Activated naive CD4-positive, alpha-beta T cell treated with anti-CD3 and anti-CD28 coated beads for 36 hours (primary cell): ENCODE data around the gene PLAU. TPM values are rescaled to one million over a fixed set of nuclear protein-coding genes. Genes with fewer than 3 reads are reported as not detected.
A peak's percentile ranks its signal among the peaks of the same experiment; 100 is the strongest.
"Not testable (repeated sequence)": the region's sequence is repeated elsewhere in the genome, so short reads cannot be mapped to it uniquely, and the experiment has no call there.

ENCODE experiments used
- CTCF ChIA-PET: fragments of 350-600 bp; sonication (Branson Sonifier 250); formaldehyde crosslinking; loops from one replicate; lab custom pipeline; 2021; ENCODE audit warnings: antibody characterized with exemption; lab: Charles Lee
- DNase-seq: peaks from one replicate; pipeline ENCODE4 v3.0.0-alpha.2; 2020
- H3K27ac Mint-ChIP-seq: one replicate; pipeline ENCODE4 v1.8.0; 2021; ENCODE audit warnings: mild to moderate bottlenecking, mixed read lengths
- H3K27me3 Mint-ChIP-seq: one replicate; pipeline ENCODE4 v1.8.0; 2021; ENCODE audit warnings: low read depth, mixed read lengths
- H3K36me3 Mint-ChIP-seq: one replicate; pipeline ENCODE4 v1.8.0; 2021; ENCODE audit warnings: low read depth, mixed read lengths
- H3K4me1 Mint-ChIP-seq: one replicate; pipeline ENCODE4 v1.8.0; 2021; ENCODE audit warnings: low read depth, mixed read lengths
- H3K4me3 Mint-ChIP-seq: one replicate; pipeline ENCODE4 v1.8.0; 2021; ENCODE audit warnings: mild to moderate bottlenecking, moderate library complexity, mixed read lengths
- H3K9me3 Mint-ChIP-seq: one replicate; pipeline ENCODE4 v1.8.0; 2021; ENCODE audit warnings: mixed read lengths
- intact Hi-C: fragments of 100-400 bp; cut with micrococcal nuclease; formaldehyde crosslinking; loops from one replicate; pipeline ENCODE4 v1.15.1; 2023
- total RNA-seq, 2 experiments: library from RNA; stranded (reverse); gene quantifications; one replicate each; pipeline ENCODE4 v1.2.3, GENCODE V29; 2021

PLAU gene
- total RNA-seq, 2 experiments from 2014 or later = 0.26 to 0.27 TPM

DNA sequence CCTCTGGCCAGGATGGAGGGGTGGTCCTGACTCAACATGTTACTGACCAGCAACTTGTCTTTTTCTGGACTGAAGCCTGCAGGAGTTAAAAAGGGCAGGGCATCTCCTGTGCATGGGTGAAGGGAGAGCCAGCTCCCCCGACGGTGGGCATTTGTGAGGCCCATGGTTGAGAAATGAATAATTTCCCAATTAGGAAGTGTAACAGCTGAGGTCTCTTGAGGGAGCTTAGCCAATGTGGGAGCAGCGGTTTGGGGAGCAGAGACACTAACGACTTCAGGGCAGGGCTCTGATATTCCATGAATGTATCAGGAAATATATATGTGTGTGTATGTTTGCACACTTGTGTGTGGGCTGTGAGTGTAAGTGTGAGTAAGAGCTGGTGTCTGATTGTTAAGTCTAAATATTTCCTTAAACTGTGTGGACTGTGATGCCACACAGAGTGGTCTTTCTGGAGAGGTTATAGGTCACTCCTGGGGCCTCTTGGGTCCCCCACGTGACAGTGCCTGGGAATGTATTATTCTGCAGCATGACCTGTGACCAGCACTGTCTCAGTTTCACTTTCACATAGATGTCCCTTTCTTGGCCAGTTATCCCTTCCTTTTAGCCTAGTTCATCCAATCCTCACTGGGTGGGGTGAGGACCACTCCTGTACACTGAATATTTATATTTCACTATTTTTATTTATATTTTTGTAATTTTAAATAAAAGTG lies 6.0 kb downstream of the PLAU start:
- H3K9me3 Mint-ChIP-seq = peaks cover 4% of the 10 kb centered on the region
- H3K4me3 Mint-ChIP-seq = no peak overlapping the region
- DNase-seq = no peak
- peaks cover 13% of the 10 kb centered on the region for H3K4me1 Mint-ChIP-seq
- H3K27ac Mint-ChIP-seq = no peak overlapping the region
- H3K27me3 Mint-ChIP-seq = peaks cover 14% of the 10 kb centered on the region
- intact Hi-C loops = no loop called here
- CTCF ChIA-PET = interaction anchor here (0.7 to 3.9 kb wide), 2 partner anchors 24 to 49 kb away, joined by 3 to 21 read pairs; no protein-coding TSS in a partner anchor
- no peaks in the 10 kb centered on the region for H3K36me3 Mint-ChIP-seq

DNA sequence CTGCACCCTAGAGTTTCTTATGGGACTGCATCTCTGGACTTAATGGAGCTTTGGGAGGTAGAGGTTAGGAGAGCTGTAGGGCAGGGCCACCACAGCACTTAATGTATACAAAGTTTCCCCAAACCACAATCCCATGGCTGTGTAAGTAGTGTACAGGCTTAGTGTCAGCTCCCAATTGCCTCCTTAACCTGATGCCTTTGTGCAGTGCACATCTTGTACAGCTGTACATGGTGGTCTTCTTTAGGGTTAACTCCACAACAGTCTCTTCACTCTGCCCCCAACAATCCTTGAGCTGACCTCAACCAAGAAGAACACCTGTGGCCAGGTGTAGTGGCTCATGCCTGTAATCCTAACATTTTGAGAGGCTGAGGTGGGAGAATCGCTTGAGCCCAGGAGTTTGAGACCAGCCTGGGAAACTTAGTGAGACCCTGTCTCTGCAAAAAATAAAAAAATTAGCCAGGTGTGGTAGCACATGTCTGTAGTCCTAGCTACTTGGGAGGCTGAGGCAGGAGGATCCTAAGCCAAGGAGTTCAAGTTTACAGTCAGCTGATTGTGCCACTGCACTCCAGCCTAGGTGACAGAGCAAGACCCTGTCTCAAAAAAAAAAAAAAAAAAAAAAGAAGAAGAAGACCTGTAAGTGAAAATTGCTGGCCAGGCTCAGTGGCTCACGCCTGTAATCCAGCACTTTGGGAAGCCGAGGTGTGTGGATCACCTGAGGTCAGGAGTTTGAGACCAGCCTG lies 6.8 kb downstream of the PLAU start:
- H3K4me1 Mint-ChIP-seq = peaks cover 21% of the 10 kb centered on the region
- no peak overlapping the region for H3K27ac Mint-ChIP-seq
- H3K4me3 Mint-ChIP-seq = no peak overlapping the region
- intact Hi-C loops = no loop called here
- no peaks in the 10 kb centered on the region for H3K36me3 Mint-ChIP-seq
- peaks cover 4% of the 10 kb centered on the region for H3K9me3 Mint-ChIP-seq
- no peak for DNase-seq
- CTCF ChIA-PET = interaction anchor here (0.6 to 3.9 kb wide), 6 partner anchors 11 to 131 kb away, joined by 3 to 21 read pairs (median 3); no protein-coding TSS in a partner anchor
- H3K27me3 Mint-ChIP-seq = peaks cover 10% of the 10 kb centered on the region

DNA sequence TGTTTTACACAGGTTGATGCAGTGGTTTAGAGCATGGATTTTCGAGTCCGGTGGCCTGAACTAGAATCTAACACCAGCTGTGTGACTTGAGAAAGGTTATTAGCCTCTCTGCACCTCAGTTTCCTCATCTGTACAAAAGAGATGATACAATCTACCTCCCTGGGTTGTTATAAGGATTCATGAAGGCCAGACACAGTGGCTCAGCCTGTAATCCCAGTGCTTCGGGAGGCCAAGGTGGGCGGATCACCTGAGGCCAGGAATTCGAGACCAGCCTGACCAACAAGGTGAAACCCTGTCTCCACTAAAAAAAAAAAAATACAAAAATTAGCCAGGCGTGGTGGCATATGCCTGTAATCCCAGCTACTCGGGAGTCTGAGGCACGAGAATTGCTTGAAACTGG lies 8.5 kb downstream of the PLAU start:
- DNase-seq, H3K36me3 Mint-ChIP-seq, intact Hi-C loops, H3K9me3 Mint-ChIP-seq, H3K27ac Mint-ChIP-seq, H3K4me3 Mint-ChIP-seq: not testable (repeated sequence)
- peaks cover 23% of the 10 kb centered on the region for H3K4me1 Mint-ChIP-seq
- CTCF ChIA-PET = interaction anchor here (0.6 to 2.2 kb wide), 5 partner anchors 20 to 1249 kb away, joined by 3 to 7 read pairs (median 4); no protein-coding TSS in a partner anchor
- peaks cover 17% of the 10 kb centered on the region for H3K27me3 Mint-ChIP-seq

DNA sequence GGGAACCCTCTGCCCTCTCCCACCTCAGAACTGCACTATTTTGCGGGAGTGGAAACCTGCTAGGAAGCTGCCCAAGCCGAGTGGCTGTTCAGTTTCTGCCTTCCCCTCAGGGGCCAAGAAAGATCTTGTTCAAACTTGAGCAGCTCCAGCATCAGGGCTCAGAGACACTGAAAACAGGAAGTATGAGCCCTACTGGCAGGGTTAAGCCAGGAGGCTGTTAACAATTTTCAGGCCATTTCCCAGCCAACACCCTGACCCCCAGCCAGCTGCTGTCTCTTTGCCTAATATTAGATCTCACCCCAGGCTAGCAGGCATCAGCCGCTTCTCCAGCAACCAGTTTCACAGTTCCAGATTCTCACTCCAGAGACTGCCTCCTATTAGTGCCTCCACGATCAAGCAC lies 9.2 kb downstream of the PLAU start:
- H3K4me1 Mint-ChIP-seq = peaks cover 23% of the 10 kb centered on the region
- H3K36me3 Mint-ChIP-seq = no peaks in the 10 kb centered on the region
- intact Hi-C loops = no loop called here
- no peak for DNase-seq
- H3K4me3 Mint-ChIP-seq = no peak overlapping the region
- peaks cover 4% of the 10 kb centered on the region for H3K9me3 Mint-ChIP-seq
- peaks cover 21% of the 10 kb centered on the region for H3K27me3 Mint-ChIP-seq
- CTCF ChIA-PET = interaction anchor here (0.6 to 2.2 kb wide), 4 partner anchors 20 to 1250 kb away, joined by 3 to 7 read pairs (median 4); no protein-coding TSS in a partner anchor
- no peak overlapping the region for H3K27ac Mint-ChIP-seq

DNA sequence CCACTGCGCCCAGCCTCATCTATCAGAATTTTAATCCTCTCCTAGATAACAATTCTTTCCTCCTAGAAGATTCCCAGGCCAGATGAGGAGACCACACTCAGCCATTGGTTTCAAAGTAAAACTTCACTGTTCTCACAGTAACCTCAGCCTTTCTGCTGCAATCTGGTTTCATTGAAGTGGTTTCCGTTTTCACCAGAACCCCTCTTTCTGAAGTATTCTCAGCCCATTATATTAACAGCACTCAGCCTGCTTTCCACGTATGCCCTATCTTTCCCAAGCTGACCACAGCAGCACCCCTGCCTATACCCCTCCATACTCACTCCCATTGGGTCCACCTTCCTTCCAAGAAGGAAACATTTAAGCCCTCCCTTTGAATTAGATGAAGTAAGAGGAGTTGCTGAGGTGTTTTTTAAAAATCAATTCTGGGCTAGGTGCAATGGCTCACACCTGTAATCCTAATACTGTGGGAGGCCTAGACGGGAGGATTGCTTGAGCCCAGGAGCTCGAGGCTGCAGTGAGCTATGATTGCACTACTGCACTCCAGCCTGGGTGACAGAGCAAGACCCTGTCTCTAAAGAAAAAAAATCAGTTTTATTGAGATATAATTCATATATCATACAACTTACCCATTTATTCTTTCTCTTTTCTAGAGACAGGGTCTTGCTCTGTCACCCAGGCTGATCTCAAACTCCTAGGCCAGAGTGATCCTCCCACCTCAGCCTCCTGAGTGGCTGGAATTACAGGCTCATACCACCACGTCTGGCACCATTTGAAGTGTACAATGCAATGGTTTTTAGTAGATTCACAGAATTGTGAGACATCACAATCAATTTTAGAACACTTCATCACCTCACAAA lies 11.3 kb downstream of the PLAU start:
- no peak overlapping the region for H3K27ac Mint-ChIP-seq
- no peak overlapping the region for H3K4me3 Mint-ChIP-seq
- CTCF ChIA-PET = interaction anchor here (0.6 kb wide), 1 partner anchor 1586 kb away, joined by 3 read pairs; no protein-coding TSS in a partner anchor
- peaks cover 23% of the 10 kb centered on the region for H3K4me1 Mint-ChIP-seq
- no peaks in the 10 kb centered on the region for H3K36me3 Mint-ChIP-seq
- H3K9me3 Mint-ChIP-seq = peaks cover 4% of the 10 kb centered on the region
- intact Hi-C loops = loop anchor here (1.0 kb wide), 2 partner anchors 10 to 13 kb away; no protein-coding TSS in a partner anchor
- peaks cover 23% of the 10 kb centered on the region for H3K27me3 Mint-ChIP-seq
- peak; percentile 17 for DNase-seq

DNA sequence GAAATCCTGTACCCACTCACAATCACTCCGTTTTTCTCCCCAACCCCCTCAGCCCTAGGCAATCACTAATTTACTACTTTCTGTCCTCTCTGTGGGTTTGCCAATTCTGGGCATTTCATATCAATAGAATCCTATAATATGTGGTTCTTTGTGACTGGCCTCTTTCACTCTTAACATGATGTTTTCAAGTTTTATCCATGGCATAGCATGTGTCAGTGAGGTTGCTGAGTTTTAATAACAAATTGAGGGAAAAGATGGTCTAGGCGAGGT lies 11.9 kb downstream of the PLAU start:
- Mint-ChIP-seq H3K27ac (no peak overlapping the region), H3K9me3 (peaks cover 4% of the 10 kb centered on the region), H3K36me3 (no peaks in the 10 kb centered on the region), H3K4me1 (peaks cover 23% of the 10 kb centered on the region), H3K27me3 (peaks cover 23% of the 10 kb centered on the region), H3K4me3 (no peak overlapping the region)
- CTCF ChIA-PET = interaction anchor here (0.6 kb wide), 1 partner anchor 1586 kb away, joined by 3 read pairs; no protein-coding TSS in a partner anchor
- no peak for DNase-seq
- intact Hi-C loops = loop anchor here (1.0 kb wide), 2 partner anchors 10 to 13 kb away; no protein-coding TSS in a partner anchor

DNA sequence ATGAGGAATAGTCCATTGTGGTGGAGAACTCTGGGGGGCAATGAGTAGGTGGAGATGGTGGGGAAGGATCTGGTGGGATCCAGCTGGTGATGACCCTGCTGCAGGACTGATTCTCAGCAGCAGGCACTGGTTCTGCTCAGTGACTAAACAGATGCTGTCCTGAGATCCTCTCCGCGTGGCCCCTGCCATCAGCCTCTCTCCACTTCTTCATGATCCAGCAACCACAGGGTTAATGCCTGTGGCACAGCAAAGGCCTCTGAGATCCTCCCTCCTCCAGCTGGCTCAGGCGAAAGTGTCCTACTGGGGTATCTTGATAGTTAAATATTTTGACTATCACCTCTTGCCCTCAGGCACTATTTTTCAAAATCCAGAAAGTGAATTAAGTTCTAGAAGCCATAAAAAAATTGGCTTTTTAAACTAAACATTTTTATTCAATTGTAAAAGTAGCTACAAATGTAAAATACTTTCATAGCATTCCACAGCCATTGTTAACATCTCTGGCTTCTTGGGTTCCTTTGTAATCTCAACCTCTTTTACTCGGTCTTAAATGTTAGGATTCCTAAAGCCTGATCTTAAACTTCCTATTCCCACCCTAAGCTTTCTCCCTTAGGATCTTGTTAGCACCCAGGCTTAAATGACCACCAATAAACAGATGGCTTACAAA lies 13.1 kb downstream of the PLAU start:
- Mint-ChIP-seq H3K36me3 (no peaks in the 10 kb centered on the region), H3K4me3 (no peak overlapping the region), H3K27ac (no peak overlapping the region), H3K4me1 (peaks cover 23% of the 10 kb centered on the region), H3K27me3 (peaks cover 25% of the 10 kb centered on the region), H3K9me3 (no peaks in the 10 kb centered on the region)
- intact Hi-C loops = no loop called here
- DNase-seq = no peak
- CTCF ChIA-PET = interaction anchor here (0.9 kb wide), 1 partner anchor 38 kb away, joined by 8 read pairs; no protein-coding TSS in a partner anchor

DNA sequence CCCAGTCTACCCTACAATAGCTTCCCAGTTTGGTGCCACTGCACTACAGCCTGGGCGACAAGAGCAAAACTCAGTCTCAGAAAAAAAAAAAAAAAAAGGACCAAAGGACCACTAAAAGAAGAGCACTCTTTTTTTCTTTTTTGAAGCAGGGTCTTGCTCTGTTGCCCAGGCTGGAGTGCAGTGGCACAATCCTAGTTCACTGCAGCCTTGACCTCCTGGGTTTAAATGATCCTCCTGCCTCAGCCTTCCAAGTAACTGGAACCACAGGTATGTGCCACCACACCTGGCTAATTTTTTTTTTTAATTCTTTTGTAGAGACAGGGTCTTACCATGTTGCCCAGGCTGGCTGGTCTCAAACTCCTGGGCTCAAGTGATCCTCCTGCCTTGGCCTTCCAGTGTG lies 14.0 kb downstream of the PLAU start:
- peaks cover 28% of the 10 kb centered on the region for H3K27me3 Mint-ChIP-seq
- no peak for DNase-seq
- no peak overlapping the region for H3K4me3 Mint-ChIP-seq
- intact Hi-C loops = no loop called here
- H3K36me3 Mint-ChIP-seq = no peaks in the 10 kb centered on the region
- H3K27ac Mint-ChIP-seq = no peak overlapping the region
- H3K4me1 Mint-ChIP-seq = peaks cover 21% of the 10 kb centered on the region
- H3K9me3 Mint-ChIP-seq = no peaks in the 10 kb centered on the region
- CTCF ChIA-PET = interaction anchor here (0.9 kb wide), 1 partner anchor 39 kb away, joined by 8 read pairs; no protein-coding TSS in a partner anchor

DNA sequence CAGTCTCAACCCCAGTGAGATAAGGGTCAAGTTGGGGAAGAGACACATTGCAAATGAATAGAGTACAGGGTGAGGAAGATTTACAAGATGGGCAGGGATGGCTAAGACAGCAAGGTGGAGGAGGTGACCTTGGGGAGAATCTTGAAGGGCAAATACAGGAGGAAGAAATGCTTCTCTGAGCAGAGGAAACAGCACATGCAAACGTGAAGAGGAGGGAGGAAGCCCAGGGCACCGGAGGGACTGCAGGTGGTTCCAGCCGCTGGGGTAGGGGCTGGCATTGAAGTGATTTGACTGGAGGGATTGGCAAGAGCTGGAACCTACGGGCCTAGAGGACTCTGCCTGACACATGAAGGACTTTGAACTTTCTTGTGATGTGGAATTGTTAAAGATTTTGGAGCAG lies 14.6 kb downstream of the PLAU start:
- Mint-ChIP-seq H3K9me3 (no peaks in the 10 kb centered on the region), H3K27ac (no peak overlapping the region), H3K36me3 (no peaks in the 10 kb centered on the region), H3K4me1 (peaks cover 17% of the 10 kb centered on the region), H3K4me3 (no peak overlapping the region), H3K27me3 (peaks cover 28% of the 10 kb centered on the region)
- intact Hi-C loops = no loop called here
- CTCF ChIA-PET = interaction anchor here (1.6 kb wide), 1 partner anchor 12 kb away, joined by 3 read pairs; no protein-coding TSS in a partner anchor
- DNase-seq = no peak

DNA sequence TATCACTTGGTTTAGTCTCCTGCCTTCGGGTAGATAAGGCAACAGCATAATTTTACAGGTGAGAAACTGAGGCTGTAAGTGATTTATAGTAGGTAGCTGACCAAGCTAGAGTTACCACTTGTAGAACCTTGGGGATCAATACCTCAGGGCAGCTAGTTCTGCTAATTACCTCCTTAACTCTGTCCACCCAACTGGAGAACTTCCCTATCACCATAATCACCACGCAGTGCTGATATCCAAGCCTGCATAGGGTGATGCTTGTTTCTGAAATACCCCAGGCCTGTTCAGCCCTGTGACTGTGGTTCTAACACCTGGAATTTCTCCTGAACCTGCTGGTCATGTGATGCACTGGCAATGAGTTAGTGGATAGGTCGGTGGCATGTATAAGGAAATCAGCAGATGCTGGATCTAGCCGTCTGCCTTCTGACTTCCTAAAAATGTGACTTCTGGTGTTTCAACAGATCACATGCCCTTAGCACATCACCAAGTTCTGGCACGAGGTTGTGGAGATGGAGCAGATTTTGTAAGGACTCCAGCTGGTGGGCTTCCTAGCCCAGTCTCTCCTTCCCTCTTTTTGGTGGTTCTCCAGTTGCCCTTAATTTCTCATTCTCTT lies 15.3 kb downstream of the PLAU start:
- Mint-ChIP-seq H3K27ac (no peak overlapping the region), H3K27me3 (peaks cover 28% of the 10 kb centered on the region), H3K4me3 (no peak overlapping the region), H3K36me3 (no peaks in the 10 kb centered on the region), H3K9me3 (no peaks in the 10 kb centered on the region), H3K4me1 (peaks cover 14% of the 10 kb centered on the region)
- CTCF ChIA-PET = interaction anchor here (0.8 to 5.0 kb wide), 4 partner anchors 11 to 39 kb away, joined by 3 to 26 read pairs (median 3); no protein-coding TSS in a partner anchor
- intact Hi-C loops = no loop called here
- no peak for DNase-seq
